H9 (cell line): ENCODE results near the gene UPB1. TPM values are rescaled to one million over a fixed set of nuclear protein-coding genes. Genes with fewer than 3 reads are reported as not detected.

ENCODE experiments used
- DNase-seq: peaks from one replicate; pipeline ENCODE4 v3.0.0-alpha.2; 2017
- H2AFZ ChIP-seq: one replicate; pipeline ENCODE4 v1.6.1; 2013; ENCODE audit warnings: mild to moderate bottlenecking, low read length, control low read depth, moderate library complexity
- H2AK5ac ChIP-seq: 2 replicates; pipeline ENCODE4 v1.6.1; 2013; ENCODE audit warnings: low read length, control low read depth, mixed read lengths; ENCODE audit not compliant: insufficient read length
- H2BK120ac ChIP-seq: one replicate; pipeline ENCODE4 v1.6.1; 2013; ENCODE audit warnings: low read depth, mild to moderate bottlenecking, low read length, control low read depth, inconsistent platforms; ENCODE audit not compliant: poor library complexity, severe bottlenecking
- H2BK12ac ChIP-seq: 2 replicates; pipeline ENCODE4 v1.6.1; 2013; ENCODE audit warnings: low read length, control low read depth, mixed read lengths, low read depth; ENCODE audit not compliant: insufficient read length
- H2BK15ac ChIP-seq: 2 replicates; pipeline ENCODE4 v1.6.1; 2013; ENCODE audit warnings: low read depth, low read length, control low read depth
- H2BK20ac ChIP-seq: one replicate; pipeline ENCODE4 v1.6.1; 2013; ENCODE audit warnings: low read depth, mild to moderate bottlenecking, low read length, control low read depth, inconsistent platforms; ENCODE audit not compliant: poor library complexity, severe bottlenecking
- H2BK5ac ChIP-seq: 2 replicates; pipeline ENCODE4 v1.6.1; 2013; ENCODE audit warnings: low read length, control low read depth, mixed read lengths; ENCODE audit not compliant: insufficient read length
- H3K14ac ChIP-seq: 2 replicates; pipeline ENCODE4 v1.6.1; 2013; ENCODE audit warnings: low read length, control low read depth; ENCODE audit not compliant: insufficient read depth
- H3K18ac ChIP-seq: 2 replicates; pipeline ENCODE4 v1.6.1; 2013; ENCODE audit warnings: low read depth, mild to moderate bottlenecking, mixed read lengths, low read length, control low read depth; ENCODE audit not compliant: insufficient read length
- H3K23ac ChIP-seq: 2 replicates; pipeline ENCODE4 v1.6.1; 2013; ENCODE audit warnings: low read length, control low read depth, mixed read lengths, low read depth; ENCODE audit not compliant: insufficient read length
- H3K23me2 ChIP-seq: 2 replicates; pipeline ENCODE4 v1.6.1; 2013; ENCODE audit warnings: low read depth, mild to moderate bottlenecking, mixed read lengths, low read length, control low read depth; ENCODE audit not compliant: insufficient read length, poor library complexity, severe bottlenecking
- H3K27ac ChIP-seq: 2 replicates; pipeline ENCODE4 v1.5.1; 2013; ENCODE audit warnings: low read length, control low read depth, mixed read lengths, low read depth; ENCODE audit not compliant: insufficient read length
- H3K27me3 ChIP-seq: 2 replicates; pipeline ENCODE4 v1.6.1; 2013; ENCODE audit warnings: low read length, control low read depth, inconsistent platforms; ENCODE audit not compliant: insufficient read depth
- H3K4ac ChIP-seq: 2 replicates; pipeline ENCODE4 v1.6.1; 2013; ENCODE audit warnings: low read depth, mild to moderate bottlenecking, control low read depth, inconsistent platforms, low read length, moderate library complexity
- H3K4me1 ChIP-seq: 2 replicates; pipeline ENCODE4 v1.6.1; 2013; ENCODE audit warnings: low read length, control low read depth, inconsistent platforms; ENCODE audit not compliant: insufficient read depth
- H3K4me2 ChIP-seq: 2 replicates; pipeline ENCODE4 v1.6.1; 2013; ENCODE audit warnings: low read length, control low read depth, mixed read lengths; ENCODE audit not compliant: insufficient read length, insufficient read depth
- H3K56ac ChIP-seq: 2 replicates; pipeline ENCODE4 v1.6.1; 2013; ENCODE audit warnings: low read depth, mild to moderate bottlenecking, mixed read lengths, low read length, control low read depth; ENCODE audit not compliant: insufficient read length
- H3K79me1 ChIP-seq: 2 replicates; pipeline ENCODE4 v1.6.1; 2013; ENCODE audit warnings: low read depth, mild to moderate bottlenecking, moderate library complexity, low read length, control low read depth, inconsistent platforms; ENCODE audit not compliant: insufficient read depth, poor library complexity, severe bottlenecking
- H3K79me2 ChIP-seq: 2 replicates; pipeline ENCODE4 v1.6.1; 2013; ENCODE audit warnings: low read length, control low read depth, inconsistent platforms; ENCODE audit not compliant: insufficient read depth
- H3K9ac ChIP-seq: 2 replicates; pipeline ENCODE4 v1.6.1; 2013; ENCODE audit warnings: low read length, control low read depth, mixed read lengths; ENCODE audit not compliant: insufficient read length; ENCODE audit errors: extremely low read depth
- H3K9me3 ChIP-seq: one replicate; pipeline ENCODE4 v1.6.1; 2013; ENCODE audit warnings: low read depth, low read length, inconsistent platforms; ENCODE audit not compliant: control insufficient read depth
- H3T11ph ChIP-seq: one replicate; pipeline ENCODE4 v1.6.1; 2013; ENCODE audit warnings: mild to moderate bottlenecking, low read length, control low read depth, inconsistent platforms
- H4K20me1 ChIP-seq: one replicate; pipeline ENCODE4 v1.6.1; 2013; ENCODE audit not compliant: control insufficient read depth, insufficient read length, insufficient read depth
- H4K5ac ChIP-seq: 2 replicates; pipeline ENCODE4 v1.6.1; 2013; ENCODE audit warnings: low read depth, mild to moderate bottlenecking, mixed read lengths, low read length, control low read depth; ENCODE audit not compliant: insufficient read length
- H4K8ac ChIP-seq: replicated peaks from 2 replicates; pipeline ENCODE4 v1.6.1; 2013; ENCODE audit warnings: low read length, control low read depth, mixed read lengths, low read depth; ENCODE audit not compliant: insufficient read length
- H4K91ac ChIP-seq: 2 replicates; pipeline ENCODE4 v1.6.1; 2013; ENCODE audit warnings: low read depth, mild to moderate bottlenecking, moderate library complexity, mixed read lengths, low read length, control low read depth; ENCODE audit not compliant: insufficient read length
- H3K27ac Mint-ChIP-seq, 3 experiments: 2 replicates in 2 of 3; 3 replicates in 1 of 3; pipeline ENCODE4 v1.8.0; 2020 to 2021; ENCODE audit warnings: mixed read lengths in 3 of 3, mild to moderate bottlenecking in 1 of 3, moderate library complexity in 1 of 3
- H3K27me3 Mint-ChIP-seq: 2 replicates; pipeline ENCODE4 v1.8.0; 2021; ENCODE audit warnings: low read depth, mild to moderate bottlenecking, moderate library complexity, mixed read lengths
- H3K36me3 Mint-ChIP-seq, 3 experiments: 2 replicates in 2 of 3; 3 replicates in 1 of 3; pipeline ENCODE4 v1.8.0; 2020 to 2021; ENCODE audit warnings: low read depth in 3 of 3, mixed read lengths in 3 of 3; ENCODE audit not compliant: insufficient read depth in 1 of 3
- H3K4me1 Mint-ChIP-seq, 2 experiments: 2 replicates each; pipeline ENCODE4 v1.8.0; 2020; ENCODE audit warnings: mixed read lengths in 2 of 2
- H3K4me3 Mint-ChIP-seq, 2 experiments: 2 replicates in 1 of 2; 3 replicates in 1 of 2; pipeline ENCODE4 v1.8.0; 2020 to 2021; ENCODE audit warnings: mild to moderate bottlenecking in 2 of 2, mixed read lengths in 2 of 2, moderate library complexity in 1 of 2
- H3K9me3 Mint-ChIP-seq, 2 experiments: 2 replicates in 1 of 2; 3 replicates in 1 of 2; pipeline ENCODE4 v1.8.0; 2020; ENCODE audit warnings: mild to moderate bottlenecking in 2 of 2, mixed read lengths in 2 of 2, moderate library complexity in 1 of 2
- CTCF ChIP-seq: fragments of 200-600 bp; sonication (generic); conservative IDR thresholded peaks from 3 replicates; pipeline ENCODE4 v1.8.0; 2021; ENCODE audit warnings: antibody characterized with exemption, mild to moderate bottlenecking
- WGBS: extraction: QIAGEN DNeasy Blood & Tissue Kit; methylation state at CpG from one replicate; pipeline ENCODE4 v1.1.7; 2013; ENCODE audit warnings: missing lambda C conversion rate, low lambda C conversion rate, mixed read lengths; ENCODE audit not compliant: insufficient read length; ENCODE audit errors: extremely low coverage; 5-methylcytosine and 5-hydroxymethylcytosine counted together
- total RNA-seq: library from RNA; stranded (reverse); gene quantifications from 2 replicates; pipeline ENCODE4 v1.2.1, GENCODE V29; 2021

UPB1 gene
- total RNA-seq, 1 experiment from 2014 or later = not detected

- no peaks in the 10 kb centered on the region for H3K27me3 Mint-ChIP-seq
- no peak overlapping the region for H3K18ac ChIP-seq
- no peak for TF ChIP-seq CTCF
- H4K8ac ChIP-seq = no peak overlapping the region
- no peak overlapping the region for H3K27ac ChIP-seq
- no peak overlapping the region for H2BK20ac ChIP-seq
- H3K79me1 ChIP-seq = peaks cover 5% of the 10 kb centered on the region
- H2AK5ac ChIP-seq = no peak overlapping the region
- DNase-seq = no peak
- H3K56ac ChIP-seq = no peak overlapping the region
- H3K4ac ChIP-seq = no peak overlapping the region
- no CpG with 5 or more reads among the region's 2 CpGs for WGBS
- H3K4me1 ChIP-seq = no peaks in the 10 kb centered on the region
- H3K4me2 ChIP-seq = no peak overlapping the region
- H2BK15ac ChIP-seq = no peak overlapping the region
- H2BK5ac ChIP-seq = no peak overlapping the region
- 0 out of 7 replicates have a peak overlapping the region, but pooled peaks of 1 of the 3 experiments have one; percentile 8 for H3K27ac Mint-ChIP-seq
- no peak overlapping the region for H4K91ac ChIP-seq
- H3K4me1 Mint-ChIP-seq = no peaks in the 10 kb centered on the region
- H2BK12ac ChIP-seq = no peak overlapping the region
- H4K5ac ChIP-seq = no peak overlapping the region
- no peak overlapping the region for H3K4me3 Mint-ChIP-seq
- peak overlapping the region; percentile 17 for H3K9ac ChIP-seq
- H3T11ph ChIP-seq = no peak overlapping the region
- H3K79me2 ChIP-seq = peaks cover 45% of the 10 kb centered on the region
- no peaks in the 10 kb centered on the region for H3K23me2 ChIP-seq
- H3K27me3 ChIP-seq = no peaks in the 10 kb centered on the region
- H2BK120ac ChIP-seq = no peak overlapping the region
- H2AFZ ChIP-seq = no peak overlapping the region
- no peaks in the 10 kb centered on the region for H3K9me3 Mint-ChIP-seq
- no peaks in the 10 kb centered on the region for H3K9me3 ChIP-seq
- no peaks in the 10 kb centered on the region for H4K20me1 ChIP-seq
- peaks cover 29 to 65% (median 52%) of the 10 kb centered on the region in 3 experiments for H3K36me3 Mint-ChIP-seq
- H3K23ac ChIP-seq = no peak overlapping the region
- H3K14ac ChIP-seq = no peak overlapping the region
These were observed 69.4 kb downstream of the UPB1 start for GRCh38 chr22:24564376-24565058.
